Activated T-helper 1 cell treated with Interleukin-2 at 50 U/mL for 16 hours (primary cell): ENCODE data around the gene CEBPZOS.

Source experiments
- DNase-seq: peaks from one replicate; pipeline ENCODE4 v3.0.0-alpha.2; 2020; ENCODE audit warnings: low read depth

Gene CEBPZOS

GRCh38 chr2:37232131-37232933 lies 36.0 kb downstream of the CEBPZOS start:
- no peak for DNase-seq

- no peak for DNase-seq
Observed at GRCh38 chr2:37243435-37243834, 47.1 kb downstream of the CEBPZOS start.

GRCh38 chr2:37244017-37244416 lies 47.7 kb downstream of the CEBPZOS start:
- DNase-seq: no peak

GRCh38 chr2:37244755-37245154 lies 48.5 kb downstream of the CEBPZOS start:
- DNase-seq: no peak

- no peak for DNase-seq
Observed at GRCh38 chr2:37246205-37246604, 49.9 kb downstream of the CEBPZOS start.

GRCh38 chr2:37250869-37251740 lies 54.8 kb downstream of the CEBPZOS start:
- DNase-seq: no peak
